Forelimb muscle (tissue), 1 donor: ENCODE measurements around the gene TMEM117. TPM values are rescaled to one million over a fixed set of nuclear protein-coding genes. Genes with fewer than 3 reads are reported as not detected.
"Not testable (repeated sequence)": the region's sequence is repeated elsewhere in the genome, so short reads cannot be mapped to it uniquely, and the experiment has no call there.

Experiments
- DNase-seq: peaks from one replicate; pipeline ENCODE4 v3.0.0-alpha.2; 2013; ENCODE audit warnings: low read depth
- polyA plus RNA-seq: library from polyadenylated mRNA; unstranded; fragments of 120-200 nt; gene quantifications from one replicate; pipeline ENCODE4 v1.2.1, GENCODE V29; 2013; ENCODE audit not compliant: insufficient read length

Gene TMEM117
- polyA plus RNA-seq, 1 donor: 8.5 TPM

DNA sequence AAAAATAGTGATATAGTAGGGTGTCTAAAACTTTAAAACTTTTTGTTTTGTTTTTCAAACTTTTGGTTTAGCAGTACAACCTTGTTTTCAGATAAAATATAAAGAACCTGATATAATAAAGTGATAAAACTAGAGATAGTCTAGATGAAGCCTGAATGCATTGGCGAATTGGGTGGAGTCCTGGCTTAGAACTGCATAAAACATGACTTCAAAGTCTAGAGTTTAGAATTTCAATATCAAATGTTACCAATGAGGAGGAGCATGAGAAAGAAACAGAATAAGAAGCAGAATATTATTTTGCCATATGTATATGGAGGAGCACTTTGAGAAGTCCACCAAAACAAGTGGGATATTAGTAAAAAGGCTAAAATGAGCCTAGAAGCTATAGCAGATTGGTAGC is 263.6 kb downstream of the TMEM117 start:
- DNase-seq: no peak

DNA sequence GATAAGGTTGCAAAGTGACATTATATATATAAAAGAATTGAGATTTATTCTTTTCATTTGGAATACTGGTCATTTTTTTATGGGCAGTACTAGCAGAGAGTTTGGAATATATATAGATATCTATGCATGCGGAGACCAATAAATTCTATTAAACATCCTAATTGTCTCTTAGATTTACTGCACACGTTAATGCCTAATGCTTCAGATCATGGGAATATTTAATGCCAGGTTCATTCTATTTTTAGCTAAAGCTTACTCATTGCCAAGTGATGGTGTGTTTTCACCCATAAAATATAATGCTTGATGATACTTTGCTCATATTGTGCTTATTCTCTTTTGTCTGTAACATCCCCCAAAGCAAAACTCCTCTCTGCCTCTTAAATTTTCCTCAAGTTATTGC is 264.4 kb downstream of the TMEM117 start:
- no peak for DNase-seq

DNA sequence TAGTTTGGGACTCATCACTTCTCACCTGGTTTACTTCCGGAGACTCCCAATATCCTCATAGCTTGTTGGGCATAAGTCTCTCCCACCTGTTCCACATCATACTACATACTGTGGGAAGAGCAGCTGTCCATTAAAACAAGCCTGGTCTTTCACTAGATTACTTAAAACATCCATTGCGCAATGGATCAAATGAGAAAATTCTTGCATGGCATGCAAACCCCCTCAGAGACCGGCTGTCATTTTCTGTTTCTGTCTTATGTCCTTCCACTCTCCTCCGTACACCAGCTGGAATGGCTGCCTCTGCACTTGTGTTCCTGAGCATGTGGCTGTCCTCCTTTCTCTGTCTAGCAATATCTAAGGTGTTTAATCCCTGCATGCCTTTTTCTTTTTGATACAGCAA is 265.6 kb downstream of the TMEM117 start:
- DNase-seq: no peak

DNA sequence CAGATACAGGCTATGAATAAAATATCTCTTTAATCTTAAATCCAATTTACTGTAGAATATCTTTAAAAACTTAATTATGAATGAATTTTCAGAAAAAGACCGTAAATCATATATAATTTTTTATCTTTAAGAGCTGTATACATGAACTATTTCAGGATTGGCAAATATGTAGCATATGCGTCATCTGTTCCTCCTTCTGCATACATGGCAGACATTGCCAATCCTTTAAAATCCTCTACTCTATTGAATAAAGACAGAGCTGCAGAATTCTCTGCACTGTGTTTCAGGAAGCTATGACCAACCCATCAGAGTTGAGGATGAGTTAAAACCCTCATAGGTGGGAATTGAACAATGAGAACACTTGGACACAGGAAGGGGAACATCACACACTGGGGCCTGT is 279.0 kb downstream of the TMEM117 start:
- DNase-seq: no peak

DNA sequence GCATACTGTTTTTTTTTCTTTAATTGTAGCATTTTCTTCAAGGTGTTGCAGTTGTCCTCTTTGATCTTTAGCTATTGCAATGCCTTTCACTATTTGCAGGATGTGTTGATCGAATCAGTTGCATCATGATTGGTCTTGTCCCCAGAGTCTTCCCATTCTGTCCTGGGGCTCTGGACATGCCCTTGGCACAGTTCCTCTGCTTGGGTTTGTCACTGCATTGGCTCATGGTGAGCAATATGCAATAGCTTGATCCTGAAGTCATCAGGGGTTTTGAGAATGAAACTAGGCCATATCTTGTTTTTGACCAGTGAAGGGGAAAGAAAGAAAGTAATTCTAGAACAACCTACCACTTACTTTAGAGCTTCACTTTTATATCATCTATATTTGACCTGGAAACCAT is 281.5 kb downstream of the TMEM117 start:
- DNase-seq: no peak

DNA sequence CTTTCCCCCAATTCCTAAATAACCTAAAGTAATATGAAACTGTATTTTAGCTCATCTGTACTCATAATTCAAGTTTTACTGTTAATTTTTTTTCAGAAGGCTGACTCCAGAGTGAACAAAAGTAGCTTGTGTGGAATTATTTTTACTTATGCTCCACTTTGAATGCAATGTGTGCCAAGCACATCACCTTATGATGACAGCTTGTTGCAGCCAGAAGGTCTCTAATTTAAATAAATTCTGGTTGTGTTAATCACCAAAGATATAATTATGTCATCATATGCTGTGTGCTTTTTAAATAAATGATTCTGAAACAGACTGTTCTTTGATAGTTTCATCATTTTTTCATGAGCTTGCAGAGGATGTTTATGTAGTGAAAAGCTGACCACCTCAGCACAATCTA is 283.1 kb downstream of the TMEM117 start:
- no peak for DNase-seq

DNA sequence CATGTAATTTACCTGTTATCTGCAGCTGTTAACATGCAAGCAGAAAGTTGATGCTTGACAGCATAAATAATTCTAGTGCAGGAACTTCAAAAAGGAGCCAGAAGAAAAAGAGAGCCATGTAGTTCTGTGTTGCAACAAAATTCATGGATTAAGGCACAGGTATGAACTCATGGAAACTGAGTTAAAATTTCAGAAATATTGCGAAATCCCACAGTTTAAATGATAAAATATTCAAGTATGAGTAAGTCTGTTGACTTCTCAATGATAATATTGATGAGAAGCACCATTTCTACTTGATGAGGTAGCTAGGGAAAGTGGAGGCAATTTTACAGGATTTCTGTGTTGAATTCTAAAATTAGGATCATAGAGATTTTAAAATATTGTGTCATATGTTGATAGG is 290.9 kb downstream of the TMEM117 start:
- DNase-seq: no peak

DNA sequence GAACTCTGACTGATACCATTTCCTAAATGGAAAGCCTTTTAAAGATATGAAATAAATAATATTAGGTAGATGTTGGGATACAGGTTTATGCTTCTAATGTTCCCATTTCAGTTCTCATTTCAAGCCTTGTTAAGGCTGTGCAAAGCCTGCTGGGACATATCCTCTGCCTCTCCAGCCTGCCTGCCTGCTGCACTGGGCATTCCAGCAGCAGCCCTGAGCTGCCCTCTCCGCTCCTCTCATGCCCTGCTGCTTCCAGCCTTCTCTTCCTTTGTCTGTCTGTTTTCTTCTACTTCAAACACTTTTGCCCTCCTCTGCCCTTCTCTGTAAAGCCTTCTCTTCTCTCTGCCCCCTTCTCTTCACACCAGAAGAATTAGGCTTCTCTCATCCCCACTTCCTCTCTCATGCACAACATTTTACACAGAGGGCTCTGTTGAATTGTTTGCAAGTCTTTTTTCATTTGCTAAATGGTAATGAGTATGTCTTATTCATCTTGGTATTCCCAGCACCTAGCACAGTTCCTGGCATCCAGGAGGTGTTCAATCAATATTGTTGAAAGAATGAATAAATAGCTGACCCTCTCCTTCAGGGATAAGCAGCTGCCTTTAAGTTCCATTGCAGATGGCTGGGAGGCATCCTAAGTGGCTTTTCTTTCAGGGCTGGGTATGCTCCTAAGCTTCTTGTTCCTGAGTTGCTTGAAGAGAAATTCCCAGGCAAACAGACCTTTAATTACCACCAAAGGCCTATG is 292.3 kb downstream of the TMEM117 start:
- no peak for DNase-seq

DNA sequence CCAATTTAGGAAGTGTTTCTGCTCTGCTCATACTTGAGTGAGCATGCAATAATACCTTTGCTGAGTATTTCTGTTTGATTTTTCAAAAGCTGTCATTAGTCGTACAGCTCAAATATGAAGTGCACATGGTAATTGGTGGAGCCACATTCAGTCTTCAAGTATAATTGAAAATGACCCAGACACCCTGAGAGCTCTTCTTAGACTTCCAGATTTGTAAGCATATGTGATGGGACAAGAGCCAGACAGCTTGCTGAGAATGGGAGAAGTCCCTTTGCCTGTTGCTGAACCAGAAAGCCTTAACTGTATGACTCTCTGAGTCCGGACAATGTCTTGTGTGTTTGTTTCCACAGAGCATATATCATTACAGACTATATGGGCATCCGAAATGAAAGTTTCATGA is 307.3 kb downstream of the TMEM117 start:
- no peak for DNase-seq

DNA sequence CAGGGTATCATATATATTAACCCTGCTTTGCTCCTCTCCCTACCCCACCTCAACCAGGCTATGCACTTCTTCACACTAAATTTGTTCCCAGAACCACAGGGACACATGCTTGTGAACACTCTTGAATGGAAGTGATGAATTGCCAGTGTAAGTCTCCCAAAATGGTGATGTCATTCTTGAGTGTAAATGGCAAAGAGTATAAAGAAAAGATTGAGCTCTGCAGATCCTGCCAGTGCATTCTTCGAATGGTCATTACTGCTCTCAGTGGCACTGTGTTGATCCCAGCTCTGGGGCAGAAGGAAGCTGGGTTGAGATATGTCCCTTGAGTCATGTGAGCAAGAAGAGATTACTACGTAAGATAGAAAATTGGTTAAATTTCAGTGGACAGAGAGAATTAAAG is 313.1 kb downstream of the TMEM117 start:
- no peak for DNase-seq

DNA sequence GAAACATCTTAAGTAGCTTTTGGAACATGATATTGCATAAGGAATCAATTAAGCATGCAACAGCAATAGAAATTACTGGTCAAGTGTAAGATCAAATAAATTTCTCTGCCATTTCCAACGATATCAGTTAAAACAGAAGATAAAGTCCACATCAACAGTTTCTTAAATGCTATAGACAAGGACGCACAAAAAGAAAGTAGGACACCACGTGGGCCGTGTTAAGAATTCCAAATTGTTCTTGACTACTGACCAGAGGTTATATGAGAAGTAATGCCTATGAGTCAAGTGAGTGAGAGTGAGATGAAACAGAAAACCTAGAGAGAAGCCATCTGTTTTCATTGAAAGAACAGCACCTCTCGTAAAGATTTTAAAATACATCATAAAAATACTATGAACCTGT is 318.2 kb downstream of the TMEM117 start:
- peak; percentile 8 for DNase-seq

DNA sequence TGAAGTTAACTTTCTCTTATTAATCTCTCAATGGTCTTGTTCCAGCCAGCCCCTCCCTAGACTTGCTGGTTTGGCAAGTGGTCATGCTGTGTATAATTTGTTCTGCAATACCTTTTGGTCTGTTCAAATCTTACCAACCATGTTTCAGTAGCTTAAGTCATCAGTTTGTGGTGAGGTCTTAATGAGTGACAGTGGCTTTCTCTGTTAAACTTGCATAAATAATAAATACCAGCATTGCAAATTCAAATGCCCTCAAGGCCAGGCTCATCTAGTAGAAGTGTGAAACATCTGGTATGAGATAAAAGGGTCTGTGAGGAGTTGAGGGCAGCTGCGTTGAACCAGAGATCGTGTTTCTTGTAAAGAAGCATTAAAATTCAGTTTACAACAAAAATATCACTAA is 319.5 kb downstream of the TMEM117 start:
- no peak for DNase-seq

DNA sequence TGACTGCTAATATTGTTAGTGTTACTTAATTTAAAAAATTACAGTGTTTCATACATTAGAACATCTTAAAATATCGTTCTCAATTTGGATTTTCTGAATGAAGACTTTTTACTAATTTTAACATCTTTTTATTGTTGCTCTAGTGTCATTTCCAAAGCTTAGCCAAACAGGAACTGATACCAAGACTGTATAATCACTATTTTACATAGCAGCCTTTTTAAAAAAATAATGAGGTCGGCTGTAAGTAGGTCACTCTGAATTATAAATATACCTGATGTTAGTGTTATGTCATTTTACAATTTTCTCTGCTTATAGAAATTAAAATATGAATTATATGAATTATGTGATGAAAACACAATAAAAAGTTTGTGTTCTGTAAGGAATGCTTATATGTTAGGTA is 321.5 kb downstream of the TMEM117 start:
- DNase-seq: no peak

DNA sequence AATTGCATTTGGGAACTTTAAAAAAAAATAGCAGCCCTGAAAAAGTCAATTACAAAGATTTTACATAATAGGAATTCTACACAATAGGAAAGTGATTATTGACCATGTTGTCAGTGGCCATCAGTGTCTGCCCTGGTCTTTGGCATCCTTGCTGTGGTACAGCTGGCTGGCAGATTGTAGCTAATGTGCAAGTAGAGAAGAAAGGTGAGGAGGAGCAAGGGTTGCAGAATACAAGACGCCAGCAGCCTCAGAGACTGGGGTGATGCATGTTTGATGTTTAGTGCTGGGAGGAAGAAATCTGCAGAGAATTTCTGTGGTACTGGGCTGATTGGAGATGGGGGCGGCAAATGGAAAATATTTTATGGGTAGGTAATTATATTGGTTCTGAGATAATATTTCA is 322.9 kb downstream of the TMEM117 start:
- DNase-seq: no peak

DNA sequence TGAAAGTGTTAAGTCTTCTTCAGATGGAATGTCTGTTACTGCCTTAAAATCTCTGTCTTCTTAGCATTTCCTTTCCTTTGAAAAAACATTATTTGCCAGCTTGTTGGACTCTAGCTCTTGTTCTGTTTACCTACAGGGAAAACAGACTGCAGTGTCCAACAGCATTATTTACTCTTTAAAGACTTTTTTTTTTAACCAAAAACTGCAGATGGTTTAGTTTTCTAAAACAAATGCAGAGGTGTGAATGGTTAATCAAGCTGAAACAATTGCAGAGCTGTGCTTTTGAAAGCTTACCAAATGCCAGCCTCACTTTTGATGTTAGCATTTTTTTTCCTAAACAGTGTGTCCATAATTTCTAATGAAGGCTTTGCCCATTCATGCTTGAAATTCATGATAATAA is 323.3 kb downstream of the TMEM117 start:
- DNase-seq: no peak

DNA sequence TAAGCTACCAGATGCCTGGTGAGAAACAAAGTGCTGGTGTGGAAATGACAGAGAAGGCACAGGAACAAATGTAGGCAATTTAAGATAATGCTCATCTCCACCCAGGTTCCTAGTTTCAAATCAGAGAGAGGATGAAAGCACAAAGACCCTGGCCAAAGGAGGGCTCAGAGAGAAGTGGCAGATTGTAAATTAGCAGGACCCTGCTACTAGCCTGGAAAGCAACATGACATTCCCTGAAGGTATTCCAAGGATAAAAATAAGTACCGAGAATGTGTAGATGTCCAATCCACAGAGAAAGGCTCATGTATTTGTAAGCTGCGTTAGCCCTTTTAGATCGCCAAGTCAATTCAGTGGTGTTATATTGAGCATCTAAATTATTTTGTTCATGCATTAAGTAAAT is 324.0 kb downstream of the TMEM117 start:
- DNase-seq: no peak

DNA sequence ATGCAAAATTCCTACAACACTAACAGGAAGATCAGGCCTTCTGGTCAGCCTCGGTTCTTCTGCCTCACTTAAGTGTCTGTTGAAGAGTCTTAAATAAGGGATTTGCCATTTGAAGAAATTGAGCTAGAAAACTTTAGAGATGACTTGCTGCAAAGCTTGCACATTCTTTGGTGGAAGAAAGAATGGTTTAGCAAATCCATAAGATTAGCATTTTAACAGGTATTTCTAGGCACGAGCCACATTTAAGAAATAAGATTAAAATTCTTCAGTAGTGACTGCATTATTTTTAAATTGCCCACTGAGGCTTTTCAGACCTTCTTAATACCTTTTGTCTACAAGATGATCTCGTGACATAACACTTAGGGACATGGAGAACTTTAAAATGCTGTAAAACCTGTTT is 327.1 kb downstream of the TMEM117 start:
- DNase-seq: no peak

DNA sequence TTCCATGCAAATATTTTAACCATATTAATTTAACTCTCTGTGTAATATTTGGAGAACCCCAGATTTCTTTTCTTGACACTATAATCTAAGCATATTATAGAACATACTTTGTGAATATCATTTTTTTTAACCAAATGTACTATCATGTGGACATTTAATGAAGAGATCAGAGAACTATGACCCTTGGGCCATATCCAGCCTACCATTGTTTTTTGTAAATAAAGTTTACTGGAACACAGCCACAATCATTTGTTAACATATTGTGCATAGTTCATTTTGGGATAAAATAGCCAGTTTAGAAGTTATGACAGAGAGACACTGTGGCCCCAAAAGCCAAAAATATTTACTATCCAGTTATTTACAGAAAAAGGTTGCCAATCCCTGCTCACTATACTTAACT is 338.2 kb downstream of the TMEM117 start:
- no peak for DNase-seq

DNA sequence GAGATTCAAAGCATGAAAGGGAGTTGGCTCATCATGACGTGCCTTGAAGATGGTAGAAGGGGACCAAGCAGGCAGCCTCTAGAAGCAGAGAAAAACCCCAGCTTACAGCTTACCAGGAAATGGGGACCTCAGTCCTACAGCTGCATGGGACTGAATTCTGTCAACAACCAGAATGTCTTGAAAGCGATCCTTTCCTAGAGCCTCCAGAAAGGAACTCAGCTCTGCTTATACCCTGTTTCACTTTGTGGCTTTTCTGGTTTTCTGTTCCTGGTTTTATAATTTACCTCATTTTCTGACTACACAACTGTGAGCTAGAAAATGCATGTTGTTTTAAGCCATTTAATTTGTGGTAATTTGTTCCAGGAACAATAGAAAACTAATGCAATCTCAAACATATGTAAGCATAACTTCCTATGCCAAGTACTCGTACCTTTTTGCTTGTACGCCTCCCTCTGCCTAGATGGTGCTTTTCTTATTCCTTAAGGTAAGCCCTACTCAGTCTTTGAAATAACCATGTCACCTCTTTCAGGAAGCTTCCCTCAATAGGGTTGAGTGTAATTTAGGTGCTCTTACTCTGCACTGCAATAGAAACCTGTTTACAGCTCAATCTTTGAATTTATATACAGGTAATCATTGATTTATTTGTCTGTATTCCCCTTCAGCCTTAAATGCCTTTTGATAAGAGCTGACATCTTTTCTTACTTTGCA is 348.8 kb downstream of the TMEM117 start:
- no peak for DNase-seq

DNA sequence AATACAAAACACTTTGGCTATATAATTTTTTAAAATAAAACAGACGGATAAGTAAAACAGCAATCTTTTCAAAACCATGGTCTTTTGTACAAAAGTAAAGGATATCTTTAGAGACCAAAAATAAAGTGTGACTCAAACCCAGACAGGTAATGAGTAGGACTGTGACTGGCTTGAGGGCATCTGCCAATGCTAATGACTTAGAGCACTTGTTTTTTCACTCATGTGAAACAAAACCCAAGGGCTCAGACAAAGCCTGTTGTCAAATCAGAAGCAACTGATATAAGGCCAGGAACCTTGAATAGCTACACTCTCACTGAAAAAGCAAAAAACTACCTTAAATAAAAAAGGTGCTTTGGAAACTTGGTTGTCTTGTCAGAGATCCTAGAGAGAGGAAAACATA is 357.4 kb downstream of the TMEM117 start:
- DNase-seq: no peak

DNA sequence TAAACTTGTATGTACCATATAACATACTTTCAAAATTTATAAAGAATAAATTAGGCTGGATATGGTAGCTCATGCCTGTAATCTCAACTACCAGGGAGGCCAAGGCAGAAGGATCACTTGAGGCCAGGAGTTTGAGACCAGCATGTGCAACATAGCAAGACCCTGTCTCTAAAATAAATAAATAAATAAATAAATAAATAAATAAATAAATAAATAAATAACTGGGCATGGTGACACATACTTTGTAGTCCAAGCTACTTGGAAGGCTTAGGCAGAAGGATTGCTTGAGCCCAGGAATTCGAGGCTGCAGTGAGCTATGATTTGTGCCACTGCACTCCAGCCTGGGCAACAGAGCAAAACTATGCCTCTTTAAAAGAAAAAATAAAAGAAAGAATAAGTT is 359.8 kb downstream of the TMEM117 start:
- not testable (repeated sequence) for DNase-seq

DNA sequence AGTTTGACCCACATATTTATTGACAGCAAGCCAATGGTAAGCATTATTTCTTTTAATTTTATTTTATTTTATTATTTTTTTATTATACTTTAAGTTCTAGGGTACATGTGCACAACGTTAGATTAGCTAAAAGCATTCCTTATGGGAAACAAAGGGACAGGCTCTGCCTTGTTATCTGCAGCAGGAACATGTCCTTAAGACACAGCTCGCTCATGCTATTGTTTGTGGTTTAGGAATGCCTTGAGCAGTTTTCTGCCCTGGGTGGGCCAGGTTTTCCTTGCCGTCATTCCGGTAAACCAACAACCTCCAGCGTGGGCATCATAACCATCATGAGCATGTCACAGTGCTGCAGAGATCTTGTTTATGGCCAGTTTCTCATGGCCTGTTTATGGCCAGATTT is 370.2 kb downstream of the TMEM117 start:
- no peak for DNase-seq

DNA sequence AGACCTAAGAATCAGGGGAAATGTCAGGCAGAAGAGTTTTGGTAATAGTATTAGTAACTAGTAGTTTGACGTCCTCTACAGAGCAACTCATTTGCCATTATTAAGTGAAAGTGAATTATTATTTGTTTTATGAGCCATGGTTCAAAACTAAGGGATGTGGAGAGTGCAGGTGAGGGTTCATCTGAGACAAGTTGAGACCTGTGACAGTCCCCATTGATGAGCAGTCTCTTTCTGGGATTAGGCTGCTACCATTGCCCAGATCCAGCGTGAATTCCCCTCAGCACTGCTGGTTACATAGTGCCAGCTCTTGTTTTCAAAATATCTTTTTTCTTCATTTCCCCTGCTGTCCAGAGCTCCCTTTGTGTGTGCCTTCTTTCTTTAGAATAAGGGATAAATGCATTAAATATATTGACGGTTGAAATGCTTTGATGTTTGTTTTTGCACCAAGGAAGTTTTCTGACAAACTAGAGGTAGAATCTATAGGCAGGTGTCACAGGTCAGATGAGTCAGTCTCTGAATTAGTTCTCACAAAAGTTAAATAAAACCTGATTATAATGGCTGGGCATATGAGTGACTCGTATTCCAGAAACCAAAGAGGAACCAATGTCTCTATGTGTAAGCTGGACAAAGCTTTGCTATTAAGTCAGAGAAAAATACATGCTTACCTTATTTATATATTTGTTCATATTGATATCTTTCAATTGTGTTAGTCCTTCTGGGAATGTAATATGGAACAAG is 381.4 kb downstream of the TMEM117 start:
- no peak for DNase-seq
